IPS-NIHi11 (cell line): ENCODE results near the gene DYRK3.
A peak's percentile ranks its signal among the peaks of the same experiment; 100 is the strongest.
"Not testable (repeated sequence)": the region's sequence is repeated elsewhere in the genome, so short reads cannot be mapped to it uniquely, and the experiment has no call there.

Source experiments
- DNase-seq: peaks from one replicate; pipeline ENCODE4 v3.0.0; 2012; ENCODE audit warnings: mixed read lengths, low spot score

The DYRK3 gene

GRCh38 chr1:206631085-206631509 is 4.2 kb upstream of the DYRK3 start:
- peak; percentile 92 for DNase-seq

GRCh38 chr1:206633708-206634121 is 1.6 kb upstream of the DYRK3 start:
- no peak for DNase-seq

- DNase-seq: peak; percentile 69
Observed at GRCh38 chr1:206634365-206635079, 814 bp upstream of the DYRK3 start.

GRCh38 chr1:206635978-206636345 is 626 bp downstream of the DYRK3 start:
- DNase-seq: no peak

- no peak for DNase-seq
Observed at GRCh38 chr1:206636671-206637070, 1.3 kb downstream of the DYRK3 start.

- no peak for DNase-seq
Observed at GRCh38 chr1:206637605-206638004, 2.3 kb downstream of the DYRK3 start.

- DNase-seq: not testable (repeated sequence)
Observed at GRCh38 chr1:206642074-206642473, 6.7 kb downstream of the DYRK3 start.

- DNase-seq: no peak
Observed at GRCh38 chr1:206643118-206643698, 7.9 kb downstream of the DYRK3 start.

GRCh38 chr1:206646504-206646903 is 11.2 kb downstream of the DYRK3 start:
- DNase-seq: no peak

GRCh38 chr1:206647224-206647623 is 11.9 kb downstream of the DYRK3 start:
- DNase-seq: no peak

GRCh38 chr1:206649261-206649921 is 14.1 kb downstream of the DYRK3 start:
- DNase-seq: no peak

GRCh38 chr1:206651014-206651413 is 15.7 kb downstream of the DYRK3 start:
- no peak for DNase-seq

GRCh38 chr1:206651958-206652890 is 16.9 kb downstream of the DYRK3 start:
- DNase-seq: no peak

GRCh38 chr1:206653715-206654459 is 18.6 kb downstream of the DYRK3 start:
- no peak for DNase-seq

GRCh38 chr1:206654828-206655227 is 19.5 kb downstream of the DYRK3 start:
- no peak for DNase-seq

- DNase-seq: no peak
Observed at GRCh38 chr1:206655471-206655882, 20.1 kb downstream of the DYRK3 start.

- no peak for DNase-seq
Observed at GRCh38 chr1:206656936-206657335, 21.6 kb downstream of the DYRK3 start.

- no peak for DNase-seq
Observed at GRCh38 chr1:206657751-206658150, 22.4 kb downstream of the DYRK3 start.

GRCh38 chr1:206658264-206658980 is 23.1 kb downstream of the DYRK3 start:
- DNase-seq: peak; percentile 87

GRCh38 chr1:206658981-206659273 is 23.6 kb downstream of the DYRK3 start:
- no peak for DNase-seq

GRCh38 chr1:206660136-206660535 is 24.8 kb downstream of the DYRK3 start:
- DNase-seq: no peak
